Measurements from ENCODE around the gene CFAP46. TPM values are rescaled to one million over a fixed set of nuclear protein-coding genes. Genes with fewer than 3 reads are reported as not detected.
A peak's percentile ranks its signal among the peaks of the same experiment; 100 is the strongest.

The CFAP46 gene
- total RNA-seq, result 1 to 10 TPM; 1.1 to 1.5 TPM

- Mint-ChIP-seq H3K27me3 (peaks cover 68% of the 10 kb centered on the region), H3K36me3 (no peaks in the 10 kb centered on the region), H3K4me3 (peak within 1 kb of the TSS; percentile 72), H3K9me3 (no peaks in the 10 kb centered on the region), H3K4me1 (peaks cover 15% of the 10 kb centered on the region), H3K27ac (peak within 1 kb of the TSS; percentile 60)
- DNase-seq, result peak; percentile 62
Observed at GRCh38 chr10:132942101-132943057, at the start of gene CFAP46. CFAP46 (minus strand) TSS chr10:132942570; CDS start chr10:132942484, 86 bp downstream.

DNA sequence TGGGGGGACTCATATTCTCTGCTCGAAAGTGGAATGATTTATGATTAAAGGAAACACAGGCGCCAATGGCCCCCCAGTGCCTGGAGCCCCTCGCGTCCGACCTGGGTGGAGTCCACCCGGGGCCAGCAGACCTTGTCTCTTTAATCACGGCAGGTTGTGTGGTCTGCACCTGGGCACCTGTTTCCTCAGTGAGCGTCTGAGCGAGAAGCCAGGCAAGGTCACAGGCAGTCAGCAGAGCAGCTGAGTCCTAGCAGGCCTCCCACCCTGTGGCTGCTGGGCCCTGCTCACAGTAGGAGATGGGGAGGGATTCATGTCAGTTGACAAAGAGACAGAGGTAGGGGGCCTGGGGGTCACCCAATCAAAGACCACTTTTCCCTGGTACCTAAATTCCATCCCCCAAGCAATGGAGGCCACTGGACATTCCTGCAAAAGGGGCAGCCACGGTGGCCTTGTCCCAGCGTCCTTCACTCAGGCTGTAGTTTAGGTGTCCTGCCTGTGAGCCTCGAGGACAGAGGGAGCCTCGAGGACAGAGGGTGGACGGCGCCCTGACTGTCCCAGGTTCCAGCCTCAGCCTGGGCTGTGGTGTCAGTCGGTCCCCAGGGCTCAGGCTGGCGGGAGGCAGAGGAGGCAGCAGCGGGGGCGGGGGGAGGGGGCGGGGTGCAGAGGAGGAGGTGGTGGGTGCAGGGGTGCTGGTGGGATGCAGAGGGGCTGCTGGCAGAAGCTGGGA lies 49.5 kb upstream of the CFAP46 start:
- no peak for DNase-seq
- no peaks in the 10 kb centered on the region for H3K36me3 Mint-ChIP-seq
- peaks cover 3% of the 10 kb centered on the region for H3K27me3 Mint-ChIP-seq
- no peaks in the 10 kb centered on the region for H3K4me1 Mint-ChIP-seq
- no peaks in the 10 kb centered on the region for H3K9me3 Mint-ChIP-seq
- no peak overlapping the region for H3K4me3 Mint-ChIP-seq
- H3K27ac Mint-ChIP-seq, result no peak overlapping the region

GRCh38 chr10:132990684-132991545 lies 48.5 kb upstream of the CFAP46 start:
- H3K36me3 Mint-ChIP-seq, result no peaks in the 10 kb centered on the region
- H3K4me3 Mint-ChIP-seq, result no peak overlapping the region
- no peaks in the 10 kb centered on the region for H3K9me3 Mint-ChIP-seq
- no peaks in the 10 kb centered on the region for H3K4me1 Mint-ChIP-seq
- DNase-seq, result no peak
- no peaks in the 10 kb centered on the region for H3K27me3 Mint-ChIP-seq
- no peak overlapping the region for H3K27ac Mint-ChIP-seq

- no peak overlapping the region for H3K4me3 Mint-ChIP-seq
- no peak overlapping the region for H3K27ac Mint-ChIP-seq
- H3K36me3 Mint-ChIP-seq, result no peaks in the 10 kb centered on the region
- DNase-seq, result no peak
- peaks cover under 1% of the 10 kb centered on the region for H3K27me3 Mint-ChIP-seq
- no peaks in the 10 kb centered on the region for H3K9me3 Mint-ChIP-seq
- H3K4me1 Mint-ChIP-seq, result no peaks in the 10 kb centered on the region
Observed at GRCh38 chr10:132989476-132990415, 47.4 kb upstream of the CFAP46 start.

DNA sequence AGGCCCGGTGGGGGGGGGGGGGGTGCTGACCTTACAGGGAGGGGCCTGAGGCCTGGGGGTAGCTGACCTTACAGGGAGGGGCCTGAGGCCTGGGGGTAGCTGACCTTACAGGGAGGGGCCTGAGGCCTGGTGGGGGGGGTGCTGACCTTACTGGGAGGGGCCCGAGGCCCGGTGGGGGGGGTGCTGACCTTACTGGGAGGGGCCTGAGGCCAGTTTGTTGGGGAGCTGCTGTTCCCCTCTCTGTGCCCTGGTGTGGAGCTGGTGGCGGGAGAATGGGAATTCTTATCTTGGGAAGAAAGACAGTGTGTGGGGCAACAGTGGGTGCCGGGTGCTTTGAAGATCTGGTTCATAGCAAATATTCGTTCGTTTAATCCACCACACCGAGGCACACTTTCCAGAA lies 46.6 kb upstream of the CFAP46 start:
- Mint-ChIP-seq H3K4me1 (no peaks in the 10 kb centered on the region), H3K4me3 (no peak overlapping the region), H3K27me3 (peaks cover 4% of the 10 kb centered on the region), H3K36me3 (no peaks in the 10 kb centered on the region), H3K27ac (no peak overlapping the region), H3K9me3 (no peaks in the 10 kb centered on the region)
- DNase-seq, result no peak

- Mint-ChIP-seq H3K4me3 (no peak overlapping the region), H3K27ac (no peak overlapping the region), H3K36me3 (no peaks in the 10 kb centered on the region), H3K27me3 (peaks cover 4% of the 10 kb centered on the region), H3K4me1 (no peaks in the 10 kb centered on the region), H3K9me3 (no peaks in the 10 kb centered on the region)
- no peak for DNase-seq
Observed at GRCh38 chr10:132987671-132988571, 45.6 kb upstream of the CFAP46 start.

DNA sequence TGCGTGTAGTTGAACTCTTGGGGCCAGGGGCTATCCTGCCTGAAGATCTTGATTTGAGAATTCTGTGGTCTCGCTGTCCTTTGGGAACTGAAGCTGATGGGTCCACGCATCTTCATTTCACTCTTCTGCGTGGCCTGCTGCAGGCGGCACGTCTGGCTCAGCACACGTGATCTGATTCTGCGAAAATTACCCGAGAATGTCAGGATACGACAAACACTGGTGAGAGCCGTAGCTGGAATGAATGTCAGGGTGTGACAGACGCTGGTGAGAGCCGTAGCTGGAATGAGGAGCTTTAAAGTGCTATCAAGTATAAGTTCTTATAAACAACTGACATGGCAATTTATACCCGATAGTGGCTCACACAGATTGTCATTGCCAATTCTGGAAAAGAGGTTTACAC lies 44.6 kb upstream of the CFAP46 start:
- H3K27me3 Mint-ChIP-seq, result peaks cover 4% of the 10 kb centered on the region
- H3K4me1 Mint-ChIP-seq, result no peaks in the 10 kb centered on the region
- no peaks in the 10 kb centered on the region for H3K36me3 Mint-ChIP-seq
- H3K4me3 Mint-ChIP-seq, result no peak overlapping the region
- no peak overlapping the region for H3K27ac Mint-ChIP-seq
- no peak for DNase-seq
- H3K9me3 Mint-ChIP-seq, result no peaks in the 10 kb centered on the region

DNA sequence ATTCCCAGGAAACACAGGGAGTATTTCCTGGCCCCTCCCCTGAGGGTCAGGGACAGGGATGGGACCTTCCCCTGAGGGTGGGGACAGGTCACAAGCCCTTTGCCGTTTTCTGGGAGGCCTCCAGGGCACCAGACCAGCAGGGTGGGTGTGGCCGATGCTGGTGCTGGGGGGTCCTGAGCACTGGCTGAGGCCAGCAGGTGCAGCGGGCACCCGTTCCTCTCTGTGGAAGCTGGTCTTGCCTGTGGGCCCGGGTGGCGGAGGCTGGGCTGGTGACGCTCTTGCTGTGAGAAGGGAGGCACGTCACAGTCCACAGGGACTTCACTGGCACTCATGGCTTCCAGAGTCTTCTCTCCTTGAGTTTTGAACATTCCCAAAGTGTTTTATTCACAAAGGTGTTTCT lies 44.2 kb upstream of the CFAP46 start:
- Mint-ChIP-seq H3K36me3 (no peaks in the 10 kb centered on the region), H3K9me3 (no peaks in the 10 kb centered on the region)

DNA sequence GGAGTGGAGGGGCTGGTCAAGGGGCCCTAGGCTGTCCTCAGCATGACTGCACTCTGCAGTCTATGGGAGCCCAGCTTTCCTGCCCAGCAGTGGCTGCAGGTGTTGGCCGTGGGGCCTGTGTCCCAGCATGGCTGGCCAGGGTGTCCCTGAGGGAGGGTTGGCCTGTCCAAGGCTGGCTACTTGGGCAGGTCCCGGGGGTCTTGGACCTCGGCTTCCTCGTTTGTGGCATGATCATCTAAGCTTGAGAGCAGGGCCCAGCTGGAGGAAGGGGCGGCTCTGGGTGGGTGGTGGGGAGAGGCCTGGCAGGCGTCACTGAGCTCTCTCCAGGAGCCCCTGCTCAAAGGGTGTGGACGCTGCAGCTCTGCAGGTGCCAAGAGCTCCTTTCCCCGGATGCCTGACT lies 43.7 kb upstream of the CFAP46 start:
- Mint-ChIP-seq H3K27ac (no peak overlapping the region), H3K36me3 (no peaks in the 10 kb centered on the region)
- DNase-seq, result no peak

More for the DNA sequence above, 44.2 kb upstream of the CFAP46 start:
- no peak for DNase-seq
- Mint-ChIP-seq H3K27me3 (peaks cover 4% of the 10 kb centered on the region), H3K27ac (no peak overlapping the region), H3K4me3 (no peak overlapping the region), H3K4me1 (no peaks in the 10 kb centered on the region)

GRCh38 chr10:132985546-132985900 lies 43.2 kb upstream of the CFAP46 start:
- DNase-seq, result no peak
- no peaks in the 10 kb centered on the region for H3K36me3 Mint-ChIP-seq
- peaks cover 4% of the 10 kb centered on the region for H3K27me3 Mint-ChIP-seq
- H3K4me1 Mint-ChIP-seq, result no peaks in the 10 kb centered on the region
- H3K4me3 Mint-ChIP-seq, result no peak overlapping the region
- H3K9me3 Mint-ChIP-seq, result no peaks in the 10 kb centered on the region
- H3K27ac Mint-ChIP-seq, result no peak overlapping the region

More for the DNA sequence above, 43.7 kb upstream of the CFAP46 start:
- Mint-ChIP-seq H3K9me3 (no peaks in the 10 kb centered on the region), H3K27me3 (peaks cover 4% of the 10 kb centered on the region), H3K4me3 (no peak overlapping the region), H3K4me1 (no peaks in the 10 kb centered on the region)

- no peaks in the 10 kb centered on the region for H3K9me3 Mint-ChIP-seq
- H3K4me3 Mint-ChIP-seq, result no peak overlapping the region
- no peak overlapping the region for H3K27ac Mint-ChIP-seq
- H3K36me3 Mint-ChIP-seq, result no peaks in the 10 kb centered on the region
- H3K27me3 Mint-ChIP-seq, result peaks cover 4% of the 10 kb centered on the region
- H3K4me1 Mint-ChIP-seq, result no peaks in the 10 kb centered on the region
- DNase-seq, result no peak
Observed at GRCh38 chr10:132984801-132985545, 42.6 kb upstream of the CFAP46 start.

DNA sequence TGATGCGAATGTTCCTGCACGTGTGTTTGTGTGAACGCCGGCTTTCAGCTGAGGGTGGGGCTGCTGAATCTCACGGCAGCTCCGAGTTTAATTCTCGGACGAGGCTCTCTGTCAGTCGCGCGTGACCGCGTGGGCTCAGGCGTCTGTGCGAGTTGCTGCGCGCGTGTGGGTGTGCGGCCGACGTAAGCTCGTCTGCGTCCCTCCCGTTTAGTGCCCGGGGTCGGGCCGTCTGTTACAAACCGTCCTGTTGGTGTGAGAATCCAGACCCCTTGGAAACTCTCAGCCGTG lies 41.6 kb upstream of the CFAP46 start:
- no peaks in the 10 kb centered on the region for H3K4me1 Mint-ChIP-seq
- no peaks in the 10 kb centered on the region for H3K9me3 Mint-ChIP-seq
- H3K27ac Mint-ChIP-seq, result no peak overlapping the region
- DNase-seq, result no peak
- peaks cover 4% of the 10 kb centered on the region for H3K27me3 Mint-ChIP-seq
- no peaks in the 10 kb centered on the region for H3K36me3 Mint-ChIP-seq
- H3K4me3 Mint-ChIP-seq, result no peak overlapping the region

Measured in activated naive CD8-positive, alpha-beta T cell treated with anti-CD3 and anti-CD28 coated beads for 36 hours (primary cell).